HCEC 1CT (cell line): ENCODE measurements around the gene ARL15.
"Not testable (repeated sequence)": the region's sequence is repeated elsewhere in the genome, so short reads cannot be mapped to it uniquely, and the experiment has no call there.

ENCODE experiments used
- DNase-seq: peaks from one replicate; pipeline ENCODE4 v3.0.0-alpha.2; 2017

Gene ARL15

DNA sequence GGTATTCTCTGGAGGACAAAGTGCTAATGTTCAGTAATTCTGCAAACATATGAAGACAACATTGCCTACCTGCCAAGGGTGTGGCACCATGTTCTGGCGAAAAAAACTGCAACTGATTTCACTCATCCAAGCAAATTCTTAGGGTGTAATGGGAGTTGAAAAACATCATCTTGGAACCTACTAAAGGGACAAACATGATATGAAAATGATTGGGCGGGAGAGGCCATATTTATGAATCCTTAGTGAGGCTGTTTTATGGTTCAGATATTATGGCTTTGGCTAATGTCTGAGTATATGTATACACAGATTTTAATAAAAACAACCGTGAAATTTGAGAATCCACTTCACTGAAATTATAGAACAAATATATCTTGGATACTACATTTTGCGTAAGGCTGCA lies 225.7 kb downstream of the ARL15 start:
- no peak for DNase-seq

DNA sequence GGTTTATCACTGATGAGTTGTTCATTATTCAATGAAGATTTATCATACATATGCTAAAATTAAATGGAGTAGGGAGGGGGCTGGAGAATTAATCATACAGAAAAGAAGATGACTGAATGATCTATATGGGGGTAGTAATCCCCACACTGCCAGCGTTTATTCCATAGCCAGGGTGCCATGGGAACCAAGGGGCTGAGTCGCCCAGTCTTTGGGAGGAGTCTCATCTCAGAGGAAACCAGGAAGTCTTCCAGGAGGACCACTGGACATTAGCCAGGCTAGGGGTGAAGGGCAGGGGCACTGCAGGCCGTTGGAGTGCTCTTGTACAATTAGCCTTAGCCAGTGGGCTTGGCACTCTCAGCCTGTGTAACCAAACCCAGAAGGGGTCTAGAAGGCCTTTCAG lies 226.5 kb downstream of the ARL15 start:
- DNase-seq, result peak; percentile 46

- no peak for DNase-seq
Observed at GRCh38 chr5:54083245-54083644, 227.1 kb downstream of the ARL15 start.

GRCh38 chr5:54081415-54081814 lies 229.0 kb downstream of the ARL15 start:
- DNase-seq, result no peak

DNA sequence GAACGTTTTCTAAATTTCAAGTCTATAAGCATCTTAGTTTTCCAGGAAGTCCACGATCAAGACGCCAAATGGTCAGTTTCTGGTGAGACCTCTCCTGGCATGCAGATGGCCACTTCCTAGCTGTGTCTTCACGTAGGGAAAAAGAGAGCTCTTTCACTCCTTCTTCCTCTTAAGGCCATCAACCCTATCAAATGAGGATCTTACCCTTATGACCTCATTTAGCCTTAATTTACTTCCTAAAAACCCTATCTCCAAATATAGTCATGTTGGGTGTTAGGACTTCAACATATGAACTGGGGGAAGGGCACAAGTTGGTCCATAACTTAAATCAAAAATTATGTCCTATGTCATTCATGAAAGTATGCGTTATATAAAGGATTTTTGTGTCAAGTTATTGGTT lies 229.5 kb downstream of the ARL15 start:
- no peak for DNase-seq

GRCh38 chr5:54073735-54074134 lies 236.6 kb downstream of the ARL15 start:
- no peak for DNase-seq

GRCh38 chr5:54073131-54073530 lies 237.2 kb downstream of the ARL15 start:
- DNase-seq, result no peak

DNA sequence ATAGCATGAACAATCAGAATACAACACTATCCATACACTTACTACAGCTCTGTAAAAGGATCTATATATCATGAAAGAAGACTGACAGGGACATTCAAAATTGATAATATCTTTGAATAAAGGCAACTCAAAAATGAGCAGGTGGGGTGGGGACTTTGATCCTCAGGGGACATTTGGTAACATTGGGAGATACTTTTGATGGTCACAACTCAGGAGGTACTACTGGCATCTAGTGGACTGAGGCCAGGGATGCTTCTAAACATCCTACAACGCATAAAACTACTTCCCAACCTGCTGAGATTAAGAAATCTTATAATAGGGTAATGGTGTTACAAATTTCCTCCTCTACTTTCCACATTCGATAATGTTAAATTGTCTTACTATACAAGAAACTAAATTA lies 243.9 kb downstream of the ARL15 start:
- no peak for DNase-seq

- peak; percentile 83 for DNase-seq
Observed at GRCh38 chr5:54063817-54064216, 246.6 kb downstream of the ARL15 start.

- DNase-seq, result peak; percentile 76
Observed at GRCh38 chr5:54062958-54063357, 247.4 kb downstream of the ARL15 start.

- DNase-seq, result not testable (repeated sequence)
Observed at GRCh38 chr5:54060919-54061318, 249.5 kb downstream of the ARL15 start.

DNA sequence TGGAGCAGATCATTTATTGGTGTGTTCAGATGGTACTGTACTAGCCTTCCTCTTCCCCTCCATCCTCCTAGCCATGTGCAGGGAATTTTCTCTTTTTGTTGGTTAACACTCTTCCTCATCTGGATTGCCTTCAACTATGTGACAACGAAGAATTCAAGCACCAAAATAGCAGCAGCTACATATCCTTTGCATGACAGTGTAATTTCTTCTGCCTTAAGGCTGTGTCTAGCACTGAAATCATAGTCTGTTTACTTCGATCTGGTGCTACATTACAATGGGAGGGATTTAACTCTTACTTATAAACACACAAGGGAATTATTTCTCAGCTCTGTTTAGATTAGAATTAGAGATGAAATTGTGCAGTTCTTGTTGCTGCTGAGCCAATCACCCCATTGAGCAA lies 260.4 kb downstream of the ARL15 start:
- DNase-seq, result peak; percentile 44

DNA sequence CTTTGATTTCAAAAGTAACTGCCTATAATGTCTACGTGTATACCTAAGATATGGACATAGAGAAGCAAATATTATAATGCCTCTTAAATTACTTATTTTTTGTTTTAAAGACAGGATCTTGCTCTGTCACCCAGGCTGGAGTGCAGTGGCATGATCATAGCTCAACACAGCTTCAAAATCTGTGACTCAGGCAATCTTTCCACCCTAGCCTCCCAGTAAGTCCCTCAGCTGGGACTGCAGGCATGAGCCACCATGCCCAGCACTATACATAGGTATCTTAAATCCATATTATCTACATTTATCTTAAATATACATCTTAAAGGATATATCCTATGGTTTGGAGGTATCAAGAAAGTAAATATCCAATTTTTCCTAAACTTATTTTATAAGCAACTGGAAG lies 261.2 kb downstream of the ARL15 start:
- DNase-seq, result no peak

- no peak for DNase-seq
Observed at GRCh38 chr5:54045077-54045792, 265.1 kb downstream of the ARL15 start.

GRCh38 chr5:54044276-54044675 lies 266.1 kb downstream of the ARL15 start:
- DNase-seq, result not testable (repeated sequence)

DNA sequence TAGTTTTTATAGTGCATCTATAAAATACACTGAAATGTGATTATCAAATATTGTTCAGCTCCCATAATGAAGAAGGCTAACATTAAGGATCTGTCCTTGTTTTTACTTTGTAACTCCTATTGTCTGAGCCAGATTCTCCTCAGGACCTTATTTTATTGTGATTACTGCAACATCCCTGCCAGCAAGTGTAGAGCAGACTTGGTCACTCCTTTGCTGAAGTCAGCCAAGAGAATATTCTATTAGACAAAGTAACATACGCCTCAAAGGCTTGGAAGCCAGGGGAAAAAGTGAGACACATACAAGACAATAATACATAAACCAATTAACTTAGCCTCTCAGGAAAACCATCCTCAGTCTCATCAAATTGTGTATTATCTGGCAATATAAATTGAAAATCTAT lies 269.6 kb downstream of the ARL15 start:
- no peak for DNase-seq

DNA sequence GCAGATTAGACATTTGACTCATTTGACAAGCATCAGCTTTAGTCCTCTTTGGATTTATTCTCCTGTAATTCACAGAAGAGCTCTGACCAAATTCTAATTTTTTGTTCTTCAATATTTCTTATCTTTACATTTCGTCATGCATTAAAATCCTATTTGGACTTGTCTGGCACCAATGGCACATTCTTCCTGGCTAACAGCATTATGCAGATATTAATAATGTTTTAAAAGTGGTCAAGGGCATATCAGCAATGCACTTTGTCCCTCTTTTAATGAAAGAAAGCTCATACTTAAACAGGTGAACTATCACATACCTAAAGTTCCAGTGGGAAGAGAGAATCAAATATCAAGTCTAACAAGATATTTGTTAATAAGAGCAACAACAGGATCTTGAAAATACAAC lies 270.4 kb downstream of the ARL15 start:
- no peak for DNase-seq

DNA sequence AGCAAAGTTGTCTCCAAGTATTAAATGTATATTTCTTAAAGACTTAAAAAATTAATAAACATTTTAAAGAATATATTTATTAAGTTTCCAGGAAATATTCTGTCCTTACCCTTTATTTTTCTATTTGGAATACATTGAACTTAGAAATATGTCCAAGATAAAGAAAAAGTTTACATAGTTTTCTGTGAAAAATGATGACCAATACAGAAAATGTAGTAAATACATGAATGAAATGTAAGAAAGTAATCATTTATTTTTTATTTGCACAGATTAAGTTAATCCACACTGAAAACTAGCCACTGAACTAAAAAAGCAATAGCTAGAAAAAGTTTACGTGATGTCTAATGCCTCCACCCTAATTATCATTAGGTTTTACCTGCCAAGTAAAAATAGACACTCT lies 273.2 kb downstream of the ARL15 start:
- DNase-seq, result no peak

DNA sequence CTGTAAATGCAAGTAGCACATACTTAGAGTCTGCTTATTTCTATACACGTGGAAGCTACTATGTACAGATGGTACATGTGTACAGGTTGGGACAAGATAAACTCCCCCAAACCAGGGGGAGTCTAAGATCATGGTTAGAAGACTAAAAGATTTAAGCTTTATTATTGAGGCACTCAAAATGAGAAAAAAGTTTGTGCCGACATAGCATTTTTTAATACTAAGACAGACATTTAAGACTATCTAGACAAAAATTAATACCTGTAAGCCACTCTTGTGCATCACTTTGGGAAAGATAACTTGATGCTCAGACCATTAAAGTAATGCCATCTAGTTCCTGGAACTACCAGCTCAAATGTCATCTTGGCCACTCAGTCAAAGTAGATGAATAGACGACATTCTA lies 279.4 kb downstream of the ARL15 start:
- DNase-seq, result no peak

- peak; percentile 96 for DNase-seq
Observed at GRCh38 chr5:54024466-54024865, 285.9 kb downstream of the ARL15 start.

DNA sequence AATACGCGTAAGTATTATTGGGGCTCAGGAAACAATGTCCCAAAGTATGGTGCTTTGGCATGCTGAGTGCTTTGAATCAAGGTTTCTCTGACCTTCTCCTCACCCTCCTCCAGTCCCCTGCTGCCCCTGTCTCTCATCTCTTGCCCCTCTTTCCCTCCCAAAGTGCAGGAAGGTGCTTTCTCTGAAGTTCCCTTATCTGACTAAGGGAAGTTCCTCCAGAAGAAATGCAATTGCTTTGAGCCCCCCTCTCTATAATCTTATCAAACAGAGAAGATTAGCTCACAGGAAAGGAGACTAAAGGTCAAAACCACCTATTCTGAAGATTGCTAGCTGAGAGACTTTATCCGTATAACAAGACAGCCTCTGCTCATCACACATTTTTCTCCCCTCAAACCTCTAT lies 288.1 kb downstream of the ARL15 start:
- DNase-seq, result no peak

GRCh38 chr5:54021431-54022164 lies 288.8 kb downstream of the ARL15 start:
- peak; percentile 33 for DNase-seq

- no peak for DNase-seq
Observed at GRCh38 chr5:54018438-54018837, 291.9 kb downstream of the ARL15 start.

DNA sequence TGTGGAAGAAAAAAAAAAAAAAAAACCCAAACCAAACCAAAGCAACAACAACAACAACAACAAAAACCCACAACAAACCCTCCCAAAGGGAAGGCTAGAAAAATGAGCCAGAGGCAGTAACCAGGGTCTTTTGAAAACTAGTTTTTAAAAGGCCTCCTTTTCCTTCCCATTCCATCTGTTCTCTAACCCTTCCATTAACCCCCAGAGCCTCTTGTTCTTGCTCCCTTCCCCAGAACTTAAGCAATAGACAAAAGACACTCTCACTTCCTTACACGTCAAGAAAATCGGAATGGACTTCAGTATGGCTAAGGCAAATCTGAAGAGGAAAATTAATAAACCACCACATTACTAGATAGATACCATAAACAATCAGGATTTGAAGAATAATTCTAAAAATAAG lies 292.8 kb downstream of the ARL15 start:
- no peak for DNase-seq
